Thoracic aorta (tissue), 2 donors: ENCODE measurements around the gene ACTN4. TPM values are rescaled to one million over a fixed set of nuclear protein-coding genes. Genes with fewer than 3 reads are reported as not detected.
A peak's percentile ranks its signal among the peaks of the same experiment; 100 is the strongest.

Experiments
- ATAC-seq: fragments of 150-250 bp; one replicate; pipeline ENCODE4 v1.8.0; 2017; ENCODE audit warnings: low read depth; ENCODE audit not compliant: insufficient number of reproducible peaks, low FRiP score
- DNase-seq: peaks from one replicate; pipeline ENCODE4 v3.0.0-alpha.2; 2020; ENCODE audit warnings: low spot score
- H3K27ac ChIP-seq, 2 donors: fragments of 200-600 bp; sonication (generic); 1 replicate in 1 of 2; 2 replicates in 1 of 2; pipeline ENCODE4 v1.5.1; 2016; ENCODE audit warnings: mild to moderate bottlenecking in 2 of 2, moderate library complexity in 2 of 2
- H3K27me3 ChIP-seq: fragments of 200-600 bp; sonication (generic); replicated peaks from 2 replicates; pipeline ENCODE4 v1.6.0; 2016; ENCODE audit warnings: mild to moderate bottlenecking; ENCODE audit not compliant: insufficient read depth
- H3K36me3 ChIP-seq: fragments of 200-600 bp; sonication (generic); one replicate; pipeline ENCODE4 v1.5.1; 2016
- H3K4me1 ChIP-seq, 2 donors: fragments of 200-600 bp; sonication (generic); 1 replicate in 1 of 2; 2 replicates in 1 of 2; pipeline versions ENCODE4 v1.5.1 to v1.6.0; 2016; ENCODE audit warnings: low read depth in 2 of 2, mild to moderate bottlenecking in 1 of 2; ENCODE audit not compliant: control insufficient read depth in 1 of 2
- H3K4me3 ChIP-seq: fragments of 200-600 bp; sonication (generic); 2 replicates; pipeline ENCODE4 v1.5.1; 2016; ENCODE audit warnings: mild to moderate bottlenecking
- H3K9me3 ChIP-seq: fragments of 200-600 bp; sonication (generic); 2 replicates; pipeline ENCODE4 v1.5.1; 2016
- total RNA-seq, 2 donors: library from RNA; depleted of rRNA; stranded (reverse); fragments of >200 nt; gene quantifications; one replicate each; pipeline versions ENCODE4 v1.1.0 to v1.2.3, GENCODE V29; 2016
- TF ChIP-seq, protein P1 (sequence below): fragments of 200-600 bp; sonication (generic); IDR thresholded peaks from one replicate; pipeline ENCODE4 v1.5.1; 2019; ENCODE audit warnings: antibody characterized with exemption

The ACTN4 gene
- total RNA-seq, 2 donors from 2014 or later, result 668 to 1,387 TPM

DNA sequence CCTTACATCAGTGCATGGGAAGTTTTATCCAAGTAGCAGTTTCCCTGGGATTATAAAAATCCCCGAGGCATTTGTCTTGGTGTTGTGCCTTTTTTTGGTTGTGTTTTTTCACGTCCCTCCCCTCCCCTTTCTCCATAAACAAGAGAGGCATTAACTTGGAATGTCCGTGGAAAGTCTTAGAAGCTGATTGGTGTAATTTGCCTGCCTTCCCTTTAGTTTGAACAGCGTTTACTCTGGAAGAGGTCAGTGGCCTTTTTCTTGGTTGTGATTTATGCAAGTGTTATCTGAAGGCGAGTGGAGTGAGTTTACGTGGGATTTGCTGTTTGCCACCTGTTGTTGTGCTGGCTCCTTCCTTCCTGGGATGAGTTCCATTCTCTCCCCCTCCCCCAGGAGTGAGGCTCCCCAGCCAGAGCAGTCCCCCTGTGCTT, 7.2 kb downstream of the ACTN4 start:
- Histone ChIP-seq H3K27me3 (no peaks in the 10 kb centered on the region), H3K9me3 (no peaks in the 10 kb centered on the region), H3K4me3 (peak overlapping the region; percentile 96), H3K27ac (peak overlapping the region; percentile 99 to 100), H3K4me1 (peaks cover 68 to 95% of the 10 kb centered on the region in 2 donors), H3K36me3 (no peaks in the 10 kb centered on the region)
- ATAC-seq, result no peak
- TF ChIP-seq, protein P1, sequence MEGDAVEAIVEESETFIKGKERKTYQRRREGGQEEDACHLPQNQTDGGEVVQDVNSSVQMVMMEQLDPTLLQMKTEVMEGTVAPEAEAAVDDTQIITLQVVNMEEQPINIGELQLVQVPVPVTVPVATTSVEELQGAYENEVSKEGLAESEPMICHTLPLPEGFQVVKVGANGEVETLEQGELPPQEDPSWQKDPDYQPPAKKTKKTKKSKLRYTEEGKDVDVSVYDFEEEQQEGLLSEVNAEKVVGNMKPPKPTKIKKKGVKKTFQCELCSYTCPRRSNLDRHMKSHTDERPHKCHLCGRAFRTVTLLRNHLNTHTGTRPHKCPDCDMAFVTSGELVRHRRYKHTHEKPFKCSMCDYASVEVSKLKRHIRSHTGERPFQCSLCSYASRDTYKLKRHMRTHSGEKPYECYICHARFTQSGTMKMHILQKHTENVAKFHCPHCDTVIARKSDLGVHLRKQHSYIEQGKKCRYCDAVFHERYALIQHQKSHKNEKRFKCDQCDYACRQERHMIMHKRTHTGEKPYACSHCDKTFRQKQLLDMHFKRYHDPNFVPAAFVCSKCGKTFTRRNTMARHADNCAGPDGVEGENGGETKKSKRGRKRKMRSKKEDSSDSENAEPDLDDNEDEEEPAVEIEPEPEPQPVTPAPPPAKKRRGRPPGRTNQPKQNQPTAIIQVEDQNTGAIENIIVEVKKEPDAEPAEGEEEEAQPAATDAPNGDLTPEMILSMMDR, result no peak
- no peak for DNase-seq

DNA sequence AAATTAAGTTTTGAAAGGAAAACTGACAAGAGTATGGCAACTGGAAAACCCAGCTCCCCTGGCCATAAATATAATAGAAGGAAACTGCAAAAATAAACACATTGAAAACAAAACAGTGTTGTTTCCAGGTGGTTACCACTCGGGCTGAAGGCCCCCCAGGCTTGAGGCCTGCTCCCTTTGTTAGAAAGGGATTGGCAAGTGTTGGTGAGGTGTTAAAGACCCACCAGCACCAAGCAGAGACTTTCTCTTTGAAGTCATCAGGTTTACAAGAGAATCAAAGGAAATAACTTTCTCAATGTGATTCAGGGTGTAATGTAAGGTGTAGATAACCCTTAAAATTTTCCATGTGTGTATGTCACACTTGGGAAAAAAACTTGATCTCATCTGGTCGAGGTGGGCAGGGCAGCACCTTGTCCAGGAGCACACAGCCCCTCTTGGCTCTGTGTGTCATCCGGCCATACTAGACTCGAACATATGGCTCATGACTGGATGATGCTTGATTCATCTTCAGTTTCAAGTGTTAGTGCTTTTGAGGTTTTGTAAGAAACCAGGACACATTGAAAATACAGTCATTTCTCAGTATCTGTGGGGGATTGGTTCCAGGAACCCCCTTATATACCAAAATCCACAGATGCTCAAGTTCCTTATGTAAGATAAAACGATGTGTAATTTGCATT, 7.8 kb downstream of the ACTN4 start:
- Histone ChIP-seq H3K36me3 (no peaks in the 10 kb centered on the region), H3K4me1 (peaks cover 71 to 95% of the 10 kb centered on the region in 2 donors), H3K4me3 (peak overlapping the region; percentile 96), H3K27ac (peak overlapping the region; percentile 99 to 100), H3K9me3 (no peaks in the 10 kb centered on the region), H3K27me3 (no peaks in the 10 kb centered on the region)
- ATAC-seq (no peak), DNase-seq (no peak)
- TF ChIP-seq, protein P1, result no peak

DNA sequence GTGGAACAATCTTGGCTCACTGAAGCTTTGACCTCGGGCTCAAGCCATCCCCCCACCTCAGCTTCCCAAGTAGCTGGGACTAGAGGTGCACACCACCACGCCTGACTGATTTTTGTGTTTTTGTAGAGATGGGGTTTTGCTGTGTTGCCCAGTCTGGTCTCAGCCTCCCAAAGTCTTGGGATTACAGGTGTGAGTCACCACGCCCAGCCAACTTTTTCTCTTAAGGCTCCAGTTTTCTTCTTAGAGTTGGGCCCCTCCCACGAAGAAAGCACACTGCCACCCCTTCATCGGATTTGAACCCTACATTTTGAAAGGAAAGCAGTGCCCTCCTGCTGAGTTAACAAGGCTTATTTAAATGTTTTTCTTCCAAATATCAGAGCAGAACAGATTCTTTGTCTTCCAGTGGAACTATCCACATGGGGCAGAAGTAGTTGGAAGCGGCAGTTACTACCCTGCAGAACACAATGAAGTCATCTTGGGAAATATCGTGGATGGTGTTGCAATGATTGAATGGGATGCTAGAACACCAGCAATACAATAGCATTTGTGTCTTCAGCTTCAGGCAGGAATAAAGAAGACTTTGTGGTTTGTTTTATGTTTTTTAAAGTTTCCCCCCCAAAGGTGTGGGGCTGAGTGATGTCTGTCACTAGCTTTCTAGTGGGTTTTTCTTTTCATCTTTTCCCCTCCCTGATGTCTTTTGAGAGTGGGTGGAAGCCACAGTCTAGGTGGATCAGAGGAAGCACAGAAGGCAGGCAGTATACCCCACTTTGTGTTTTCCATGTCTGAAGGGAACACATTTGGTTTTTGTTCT, 8.9 kb downstream of the ACTN4 start:
- H3K4me1 ChIP-seq, result peaks cover 78 to 95% of the 10 kb centered on the region in 2 donors
- TF ChIP-seq, protein P1, result no peak
- peak overlapping the region; percentile 99 to 100 for H3K27ac ChIP-seq
- ATAC-seq (no peak), DNase-seq (no peak)
- no peaks in the 10 kb centered on the region for H3K36me3 ChIP-seq
- no peaks in the 10 kb centered on the region for H3K27me3 ChIP-seq
- H3K4me3 ChIP-seq, result peak overlapping the region; percentile 96
- no peaks in the 10 kb centered on the region for H3K9me3 ChIP-seq

- H3K4me3 ChIP-seq, result peak overlapping the region; percentile 26
- no peaks in the 10 kb centered on the region for H3K36me3 ChIP-seq
- H3K27ac ChIP-seq, result peak overlapping the region; percentile 99 to 100
- H3K27me3 ChIP-seq, result no peaks in the 10 kb centered on the region
- DNase-seq (no peak), ATAC-seq (no peak)
- peaks cover 77 to 95% of the 10 kb centered on the region in 2 donors for H3K4me1 ChIP-seq
- H3K9me3 ChIP-seq, result no peaks in the 10 kb centered on the region
- TF ChIP-seq, protein P1, result no peak
Measured at GRCh38 chr19:38657633-38658222, 10.3 kb downstream of the ACTN4 start.
